Astrocyte of the cerebellum (primary cell): ENCODE data around the gene BLNK.

ENCODE experiments used
- DNase-seq: peaks from one replicate; pipeline ENCODE4 v3.0.0-alpha.2; 2011; ENCODE audit warnings: low read depth
- H3K4me3 ChIP-seq: 2 replicates; pipeline ENCODE4 v1.5.1; 2011; ENCODE audit warnings: mild to moderate bottlenecking, low read depth, low read length, moderate library complexity
- CTCF ChIP-seq: IDR thresholded peaks from 2 replicates; pipeline ENCODE4 v1.5.1; 2012; ENCODE audit warnings: low read length, low read depth, moderate library complexity, mild to moderate bottlenecking; ENCODE audit errors: missing control alignments
- in situ Hi-C: cut with HindIII; loops from 2 replicates; pipeline ENCODE4 v1.10.0; 2017; ENCODE audit warnings: low sequenced_read_pairs

Gene BLNK

GRCh38 chr10:96288151-96288621, 16.8 kb upstream of the BLNK start:
- no peak for TF ChIP-seq CTCF
- no peak for DNase-seq
- H3K4me3 ChIP-seq, result no peak overlapping the region
- in situ Hi-C loops, result no loop called here

- in situ Hi-C loops, result no loop called here
- H3K4me3 ChIP-seq, result no peak overlapping the region
- DNase-seq, result no peak
- TF ChIP-seq CTCF, result no peak
These were observed 16.2 kb upstream of the BLNK start for GRCh38 chr10:96287392-96288105.

- no peak for DNase-seq
- TF ChIP-seq CTCF, result no peak
- H3K4me3 ChIP-seq, result no peak overlapping the region
- in situ Hi-C loops, result no loop called here
These were observed 14.0 kb upstream of the BLNK start for GRCh38 chr10:96285331-96285752.

GRCh38 chr10:96283756-96284155, 12.4 kb upstream of the BLNK start:
- in situ Hi-C loops, result no loop called here
- TF ChIP-seq CTCF, result no peak
- no peak overlapping the region for H3K4me3 ChIP-seq
- no peak for DNase-seq

- in situ Hi-C loops, result no loop called here
- DNase-seq, result no peak
- H3K4me3 ChIP-seq, result no peak overlapping the region
- no peak for TF ChIP-seq CTCF
These were observed 12.0 kb upstream of the BLNK start for GRCh38 chr10:96283351-96283750.

- in situ Hi-C loops, result no loop called here
- no peak for DNase-seq
- no peak for TF ChIP-seq CTCF
- no peak overlapping the region for H3K4me3 ChIP-seq
These were observed 10.2 kb upstream of the BLNK start for GRCh38 chr10:96281444-96282029.
